PC-3 (cell line): ENCODE measurements around the gene ADAM23. TPM values are rescaled to one million over a fixed set of nuclear protein-coding genes. Genes with fewer than 3 reads are reported as not detected.

Source experiments
- ATAC-seq: fragments of 200-7000 bp; cut with Tn5 transposase; 2 replicates; pipeline ENCODE4 v1.9.1; 2020; ENCODE audit warnings: mild to moderate bottlenecking, moderate library complexity
- BruUV-seq: library from RNA; stranded (reverse); fragments of 400-500 nt; replicated peaks from 2 replicates; lab custom pipeline; 2021; lab: Mats Ljungman, UMichigan
- CTCF ChIA-PET: fragments of 300-600 bp; sonication (Branson Sonifier 250); formaldehyde crosslinking; loops from one replicate; lab custom pipeline; 2022; ENCODE audit warnings: antibody characterized with exemption; lab: Charles Lee
- POLR2A ChIA-PET: fragments of 300-600 bp; sonication (Branson Sonifier 250); formaldehyde crosslinking; loops from one replicate; lab custom pipeline; 2022; ENCODE audit warnings: antibody characterized with exemption; ENCODE audit not compliant: unreplicated experiment; lab: Charles Lee
- DNase-seq: peaks from one replicate; pipeline ENCODE4 v3.0.0-alpha.2; 2015
- H2AFZ ChIP-seq: fragments of 300-600 bp; sonication (generic); 2 replicates; pipeline ENCODE4 v1.6.0; 2016; ENCODE audit warnings: antibody characterized with exemption, low read length
- H3F3A ChIP-seq: fragments of 300-600 bp; sonication (generic); one replicate; pipeline ENCODE4 v1.6.0; 2017; ENCODE audit warnings: antibody characterized with exemption, low read length, control low read depth, mild to moderate bottlenecking; ENCODE audit not compliant: unreplicated experiment
- H3K27ac ChIP-seq: fragments of 300-600 bp; sonication (generic); 2 replicates; pipeline ENCODE4 v1.5.1; 2016; ENCODE audit warnings: mild to moderate bottlenecking, low read length
- H3K27me3 ChIP-seq: fragments of 300-600 bp; sonication (generic); 2 replicates; pipeline ENCODE4 v1.6.1; 2016; ENCODE audit warnings: low read length, mixed read lengths
- H3K36me3 ChIP-seq: fragments of 300-600 bp; sonication (generic); 2 replicates; pipeline ENCODE4 v1.6.1; 2016; ENCODE audit warnings: low read depth, mixed run types, low read length, mixed read lengths
- H3K4me1 ChIP-seq: fragments of 300-600 bp; sonication (generic); 2 replicates; pipeline ENCODE4 v1.5.1; 2016; ENCODE audit warnings: low read length; ENCODE audit not compliant: insufficient read depth
- H3K4me2 ChIP-seq: fragments of 300-600 bp; sonication (generic); 2 replicates; pipeline ENCODE4 v1.6.0; 2016; ENCODE audit warnings: low read length
- H3K4me3 ChIP-seq: fragments of 300-600 bp; sonication (generic); 2 replicates; pipeline ENCODE4 v1.5.1; 2016; ENCODE audit warnings: mild to moderate bottlenecking, low read length, mixed read lengths
- H3K79me2 ChIP-seq: fragments of 300-600 bp; sonication (generic); 2 replicates; pipeline ENCODE4 v1.6.1; 2017; ENCODE audit warnings: low read length, mixed read lengths
- H3K9ac ChIP-seq: fragments of 300-600 bp; sonication (generic); 2 replicates; pipeline ENCODE4 v1.6.0; 2016; ENCODE audit warnings: mild to moderate bottlenecking, low read length
- H3K9me2 ChIP-seq: fragments of 300-600 bp; sonication (generic); replicated peaks from 2 replicates; pipeline ENCODE4 v1.6.1; 2016; ENCODE audit warnings: mixed run types, low read length, mixed read lengths
- H3K9me3 ChIP-seq: fragments of 300-600 bp; sonication (generic); 2 replicates; pipeline ENCODE4 v1.6.1; 2016; ENCODE audit warnings: low read length, mixed read lengths
- H4K20me1 ChIP-seq: fragments of 300-600 bp; sonication (generic); 2 replicates; pipeline ENCODE4 v1.6.1; 2016; ENCODE audit warnings: low read length, mixed read lengths
- CTCF ChIP-seq: fragments of 300-600 bp; sonication (generic); conservative IDR thresholded peaks from 2 replicates; pipeline ENCODE4 v1.5.1; 2017; ENCODE audit warnings: antibody characterized with exemption, low read depth, mild to moderate bottlenecking, low read length
- EZH2 ChIP-seq: fragments of 300-600 bp; sonication (generic); IDR thresholded peaks from one replicate; pipeline ENCODE4 v1.6.1; 2017; ENCODE audit warnings: antibody characterized with exemption, mild to moderate bottlenecking, low read length; ENCODE audit not compliant: unreplicated experiment
- EZH2phosphoT487 ChIP-seq: fragments of 300-600 bp; sonication (generic); IDR thresholded peaks from 2 replicates; pipeline ENCODE4 v1.6.1; 2018; ENCODE audit warnings: mild to moderate bottlenecking, antibody characterized with exemption, low read length, borderline replicate concordance
- intact Hi-C: fragments of 100-400 bp; cut with micrococcal nuclease; formaldehyde crosslinking; loops from 2 replicates; pipeline ENCODE4 v1.9.0; 2023
- total RNA-seq: library from RNA; depleted of rRNA; stranded (reverse); fragments of >200 nt; gene quantifications from 2 replicates; pipeline ENCODE4 v1.2.3, GENCODE V29; 2014

Gene ADAM23
- total RNA-seq, 1 experiment from 2014 or later = 0.22 TPM

- Histone ChIP-seq H3K4me3 (no peak overlapping the region), H3K79me2 (no peaks in the 10 kb centered on the region), H3K9me2 (no peaks in the 10 kb centered on the region), H2AFZ (no peak overlapping the region), H3K4me1 (no peaks in the 10 kb centered on the region), H4K20me1 (no peaks in the 10 kb centered on the region), H3K9me3 (no peaks in the 10 kb centered on the region), H3K36me3 (no peaks in the 10 kb centered on the region), H3F3A (no peaks in the 10 kb centered on the region), H3K4me2 (no peak overlapping the region), H3K27ac (no peak overlapping the region), H3K9ac (no peak overlapping the region), H3K27me3 (peaks cover 59% of the 10 kb centered on the region)
- ChIA-PET CTCF (no interaction called here), POLR2A (no interaction called here)
- intact Hi-C loops = no loop called here
- no TSS peak for BruUV-seq
- DNase-seq = no peak
- ATAC-seq = no peak
- TF ChIP-seq EZH2phosphoT487 (no peak), EZH2 (no peak), CTCF (no peak)
These were observed 11.9 kb upstream of the ADAM23 start for GRCh38 chr2:206431439-206431838.

- no peaks in the 10 kb centered on the region for H3K4me1 ChIP-seq
- H3K27me3 ChIP-seq = peaks cover 62% of the 10 kb centered on the region
- H3F3A ChIP-seq = no peaks in the 10 kb centered on the region
- H4K20me1 ChIP-seq = no peaks in the 10 kb centered on the region
- H3K4me3 ChIP-seq = no peak overlapping the region
- no peaks in the 10 kb centered on the region for H3K79me2 ChIP-seq
- no peaks in the 10 kb centered on the region for H3K36me3 ChIP-seq
- H3K27ac ChIP-seq = no peak overlapping the region
- H3K9ac ChIP-seq = no peak overlapping the region
- DNase-seq (no peak), ATAC-seq (no peak)
- no peak for TF ChIP-seq CTCF
- no peak for TF ChIP-seq EZH2phosphoT487
- no peak for TF ChIP-seq EZH2
- no peaks in the 10 kb centered on the region for H3K9me2 ChIP-seq
- intact Hi-C loops = no loop called here
- no peak overlapping the region for H2AFZ ChIP-seq
- no peaks in the 10 kb centered on the region for H3K9me3 ChIP-seq
- no peak overlapping the region for H3K4me2 ChIP-seq
- POLR2A ChIA-PET = interaction anchor here (0.6 kb wide), 1 partner anchor 1032 kb away, joined by 6 read pairs; no protein-coding TSS in a partner anchor
- CTCF ChIA-PET = no interaction called here
- BruUV-seq = no TSS peak
These were observed 10.9 kb upstream of the ADAM23 start for GRCh38 chr2:206432193-206433082.

GRCh38 chr2:206433190-206433589, 10.1 kb upstream of the ADAM23 start:
- DNase-seq (no peak), ATAC-seq (no peak)
- no peak overlapping the region for H3K27ac ChIP-seq
- H4K20me1 ChIP-seq = no peaks in the 10 kb centered on the region
- H3K36me3 ChIP-seq = no peaks in the 10 kb centered on the region
- peaks cover 69% of the 10 kb centered on the region for H3K27me3 ChIP-seq
- no peak overlapping the region for H3K4me2 ChIP-seq
- H3K9me2 ChIP-seq = no peaks in the 10 kb centered on the region
- H2AFZ ChIP-seq = no peak overlapping the region
- H3F3A ChIP-seq = no peaks in the 10 kb centered on the region
- no peak overlapping the region for H3K9ac ChIP-seq
- no peaks in the 10 kb centered on the region for H3K79me2 ChIP-seq
- ChIA-PET CTCF (no interaction called here), POLR2A (no interaction called here)
- no TSS peak for BruUV-seq
- no peaks in the 10 kb centered on the region for H3K9me3 ChIP-seq
- intact Hi-C loops = no loop called here
- no peaks in the 10 kb centered on the region for H3K4me1 ChIP-seq
- TF ChIP-seq EZH2phosphoT487 (no peak), EZH2 (no peak), CTCF (no peak)
- no peak overlapping the region for H3K4me3 ChIP-seq
